Head of caudate nucleus (tissue), 42 donors: ENCODE results near the gene SEC11A.
A peak's percentile ranks its signal among the peaks of the same experiment; 100 is the strongest.
"Not testable (repeated sequence)": the region's sequence is repeated elsewhere in the genome, so short reads cannot be mapped to it uniquely, and the experiment has no call there.

ENCODE experiments used
- DNase-seq, 42 donors: peaks; one replicate each; pipeline versions ENCODE4 v3.0.0 to v3.0.0-alpha.2; 2020 to 2021; ENCODE audit warnings: mixed read lengths in 7 of 42
- intact Hi-C: fragments of 100-400 bp; cut with DNase I; formaldehyde crosslinking; loops from one replicate; pipeline ENCODE4 v1.15.0; 2022

Gene SEC11A

DNA sequence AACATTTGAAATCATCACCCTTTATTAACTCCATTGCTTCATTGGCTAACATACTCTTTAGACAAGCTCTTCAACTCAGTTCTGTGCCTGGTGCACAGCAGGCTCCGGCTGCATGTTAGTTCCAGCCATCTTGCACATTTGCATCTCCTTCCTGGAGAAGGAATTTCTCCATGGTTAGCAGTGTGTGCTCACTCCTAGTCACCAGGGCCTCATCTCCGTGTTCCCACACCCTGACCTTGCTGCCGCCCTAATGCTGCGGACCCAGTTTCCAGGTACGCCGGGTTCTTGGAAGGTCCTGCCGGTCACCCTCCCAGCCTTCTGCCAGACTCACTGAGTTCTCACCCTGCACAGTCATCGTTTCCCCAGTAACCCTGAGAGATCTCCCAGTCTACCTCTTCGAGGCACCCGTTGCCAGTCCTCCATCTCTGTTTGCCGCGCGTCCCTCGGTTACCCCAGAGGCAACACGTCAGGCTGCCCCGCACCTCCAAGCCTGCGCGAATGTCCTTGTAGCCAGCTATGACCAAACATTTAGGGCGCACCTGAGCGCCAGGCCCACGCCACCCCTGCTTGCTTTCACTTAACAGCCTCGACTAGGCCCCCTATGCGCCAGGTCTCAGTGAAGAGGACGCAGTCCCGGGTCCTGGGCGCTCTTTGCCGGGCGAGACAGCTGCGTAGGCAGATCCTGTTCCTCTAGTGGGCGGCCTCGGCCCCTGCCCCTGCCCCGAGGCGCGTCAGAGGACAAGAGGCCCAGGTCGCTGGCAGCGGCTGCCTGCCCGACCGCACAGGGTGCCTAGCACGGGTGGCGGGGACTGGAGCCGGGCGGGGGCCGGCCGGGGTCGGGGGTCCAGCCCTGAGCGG, 31.7 kb upstream of the SEC11A start:
- intact Hi-C loops, result loop anchor here (5.0 kb wide), 3 partner anchors 35 to 115 kb away; partner anchors contain the start of gene WDR73
- peak in 38 of 42 donors; percentile 34 to 84 (median 68) for DNase-seq

DNA sequence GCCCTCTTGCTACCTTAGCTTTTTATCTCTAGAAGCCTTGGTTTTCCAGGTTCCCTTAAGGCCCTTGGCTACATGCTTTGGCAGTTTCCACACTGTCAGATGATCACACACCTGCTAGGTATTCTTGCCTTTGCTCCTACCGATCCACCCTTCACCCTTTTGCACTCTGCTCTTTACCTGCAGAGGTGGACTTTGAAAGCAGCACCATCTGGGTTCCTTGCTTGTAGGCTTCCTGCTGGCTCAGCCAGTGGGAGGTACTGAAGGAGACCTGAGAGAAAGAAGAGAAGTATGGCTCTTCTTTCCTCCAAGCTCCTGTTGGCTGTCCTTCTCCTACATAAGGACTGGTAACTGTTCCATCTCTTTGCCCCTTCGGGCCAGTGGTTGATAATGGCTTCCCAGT, 25.2 kb upstream of the SEC11A start:
- DNase-seq, result no peak
- intact Hi-C loops, result no loop called here

DNA sequence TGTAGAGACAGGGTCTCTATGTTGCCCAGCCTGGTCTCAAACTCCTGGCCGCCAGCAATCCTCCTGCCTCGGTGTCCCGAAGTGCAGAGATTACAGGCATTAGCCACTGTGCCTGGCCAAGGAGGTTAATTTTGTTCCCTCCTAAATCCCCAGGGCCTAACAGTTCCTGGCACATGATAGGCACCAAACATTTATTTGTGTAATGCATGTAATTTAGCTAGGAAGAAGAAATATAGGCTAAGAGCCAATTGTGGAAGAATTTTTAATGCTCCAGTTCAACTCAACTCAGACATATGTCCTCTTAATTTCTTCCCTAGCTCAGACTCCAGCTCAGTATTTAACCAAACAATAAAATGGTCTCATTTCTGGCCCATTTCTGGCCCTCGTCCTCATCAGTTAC, 24.8 kb upstream of the SEC11A start:
- DNase-seq, result no peak
- intact Hi-C loops, result no loop called here

DNA sequence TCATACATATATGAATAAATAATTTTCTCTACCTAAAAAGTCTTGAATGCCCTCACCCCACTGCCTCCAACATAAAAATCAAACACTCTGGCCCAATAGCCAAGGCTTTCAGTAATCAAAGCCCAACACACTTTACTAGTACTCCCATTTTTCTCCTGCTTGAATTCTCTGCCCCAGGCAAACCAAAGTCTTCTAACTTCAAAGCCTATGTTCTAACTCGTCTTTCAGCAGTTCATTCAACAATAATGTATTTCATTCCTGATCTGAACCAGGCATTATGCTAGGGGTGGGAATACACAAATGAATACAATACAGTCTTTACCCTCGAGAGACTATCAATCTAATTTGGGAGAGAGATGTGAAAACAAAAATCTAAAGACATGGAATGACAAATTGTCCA, 21.1 kb upstream of the SEC11A start:
- intact Hi-C loops, result no loop called here

DNA sequence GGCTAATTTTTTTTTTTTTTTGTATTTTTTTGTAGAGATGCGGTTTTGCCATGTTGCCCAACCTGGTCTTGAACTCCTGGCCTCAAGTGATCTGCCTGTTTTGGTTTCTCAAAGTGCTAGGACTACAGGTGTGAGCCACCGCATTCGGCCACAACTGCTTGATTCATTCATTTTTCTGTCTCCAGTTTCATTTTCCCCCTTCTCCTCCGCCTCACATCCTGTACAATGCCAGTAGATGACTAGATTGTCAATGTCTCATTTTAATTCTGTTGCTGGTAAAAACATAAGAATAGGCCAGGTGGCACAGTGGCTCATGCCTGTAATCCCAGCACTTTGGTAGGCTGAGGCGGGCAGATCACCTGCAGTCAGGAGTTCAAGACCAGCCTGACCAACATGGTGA, 20.4 kb upstream of the SEC11A start:
- intact Hi-C loops, result no loop called here
- DNase-seq, result no peak

More for the DNA sequence above, 21.1 kb upstream of the SEC11A start:
- DNase-seq, result no peak

DNA sequence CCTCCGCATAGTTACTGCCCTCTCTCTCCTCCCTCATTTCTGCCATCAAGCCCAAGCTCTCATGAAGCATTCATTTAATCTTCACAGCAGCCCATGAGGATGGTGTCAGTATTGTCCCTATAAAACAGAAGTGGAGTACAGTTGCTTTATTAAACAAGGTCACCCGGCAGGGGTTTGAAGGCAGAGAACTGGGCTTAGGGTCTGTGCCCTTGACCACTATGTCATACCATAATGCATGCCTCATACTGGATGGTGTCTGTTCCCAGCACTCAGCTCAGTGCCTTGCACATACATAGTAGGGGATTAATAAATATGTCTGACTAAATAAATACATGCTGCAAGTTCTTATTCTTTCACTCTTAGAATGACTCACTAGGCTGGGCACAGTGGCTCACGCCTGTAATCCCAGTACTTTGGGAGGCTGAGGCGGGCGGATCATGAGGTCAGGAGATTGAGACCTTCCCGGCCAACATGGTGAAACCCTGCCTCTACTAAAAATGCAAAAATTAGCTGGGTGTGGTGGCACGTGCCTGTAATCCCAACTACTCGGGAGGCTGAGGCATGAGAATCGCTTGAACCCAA, 19.6 kb upstream of the SEC11A start:
- DNase-seq, intact Hi-C loops: not testable (repeated sequence)

DNA sequence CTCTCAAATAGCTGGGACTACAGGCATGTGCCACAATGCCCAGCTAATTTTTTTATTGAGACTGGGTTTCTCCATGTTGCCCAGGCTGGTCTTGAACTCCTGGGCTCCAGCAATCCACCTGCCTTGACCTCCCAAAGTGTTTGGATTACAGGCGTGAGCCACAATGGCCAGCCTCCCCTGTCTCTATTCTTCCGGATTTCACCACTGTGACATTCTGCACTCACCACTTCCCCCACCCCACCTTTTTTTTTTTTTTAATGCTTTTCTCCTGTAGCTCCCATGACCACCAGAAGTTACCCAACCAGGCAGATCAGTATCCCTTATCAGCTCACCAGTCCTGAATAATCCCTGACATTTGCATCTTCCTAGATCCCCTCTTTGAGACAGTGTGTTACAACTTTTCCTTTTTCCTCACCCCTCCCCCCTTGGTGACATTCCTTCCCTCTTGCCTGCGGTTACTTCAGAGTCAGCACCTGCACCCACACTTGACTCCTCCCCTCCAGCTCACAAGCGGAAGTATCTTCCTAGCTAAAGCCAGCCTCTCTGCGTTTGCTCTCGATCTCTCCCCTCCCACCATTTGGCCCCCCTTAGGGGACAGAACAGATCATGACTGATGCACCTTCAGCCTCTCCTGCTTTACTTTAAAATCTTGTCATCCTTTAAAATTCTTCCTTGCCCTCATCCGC, 19.0 kb upstream of the SEC11A start:
- DNase-seq, result peak in 37 of 42 donors; percentile 5 to 71 (median 33)
- intact Hi-C loops, result no loop called here

DNA sequence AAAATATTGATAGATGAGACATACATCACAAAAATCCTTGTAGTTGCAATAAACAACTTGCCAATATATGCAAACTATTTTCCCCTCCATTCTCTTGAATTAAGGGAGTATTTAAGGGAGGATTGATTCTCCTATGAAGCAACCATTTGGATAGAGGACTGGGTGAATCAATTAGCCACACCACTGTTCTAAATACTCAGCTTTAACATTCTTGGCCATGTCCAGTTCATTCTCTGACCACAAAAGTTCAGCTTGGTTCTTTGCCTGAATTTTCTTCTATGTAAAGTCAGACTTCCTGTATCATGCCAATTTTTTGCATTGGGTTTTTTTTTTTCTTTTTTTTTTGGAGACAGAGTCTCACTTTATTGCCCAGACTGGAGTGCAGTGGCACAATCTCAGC, 15.8 kb upstream of the SEC11A start:
- intact Hi-C loops, result no loop called here
- no peak for DNase-seq

DNA sequence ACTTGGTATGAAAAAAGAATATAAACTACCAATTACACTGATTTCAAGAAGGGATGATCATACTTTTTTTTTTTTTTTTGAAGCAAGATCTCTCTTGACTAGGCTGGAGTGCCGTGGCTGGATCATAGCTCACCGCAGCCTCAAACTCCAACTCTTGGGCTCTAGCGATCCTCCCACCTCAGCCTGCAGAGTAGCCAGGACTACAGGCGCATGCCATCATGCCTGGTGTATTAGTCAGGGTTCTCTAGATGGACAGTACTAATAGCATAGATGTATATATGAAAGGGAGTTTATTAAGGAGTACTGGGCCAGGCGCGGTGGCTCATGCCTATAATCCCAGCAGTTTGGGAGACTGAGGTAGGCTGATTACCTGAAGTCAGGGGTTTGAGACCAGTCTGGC, 11.5 kb upstream of the SEC11A start:
- intact Hi-C loops, result no loop called here
- DNase-seq, result no peak

DNA sequence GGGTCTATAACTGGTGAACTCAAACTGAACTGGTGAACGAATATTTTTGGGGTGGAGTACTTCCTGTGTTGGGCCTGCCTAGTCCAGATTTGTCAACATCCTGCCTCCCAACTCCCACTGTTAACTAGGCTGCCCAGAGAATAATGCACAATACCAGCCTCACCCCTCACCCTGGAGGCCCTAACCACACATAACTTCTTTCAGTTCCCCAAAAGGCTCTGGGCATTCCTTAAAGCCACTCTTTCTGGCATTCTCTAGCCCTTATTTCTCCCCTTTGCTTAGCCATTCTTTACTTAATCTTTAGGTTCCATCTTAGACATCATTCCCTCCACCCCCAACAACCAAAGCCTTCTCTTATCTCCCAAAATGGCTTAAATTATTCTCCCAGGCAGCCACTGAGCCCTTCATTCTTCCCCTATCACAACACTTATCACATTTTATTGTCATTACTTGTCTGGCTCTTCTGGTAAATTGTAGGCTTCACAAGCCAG, 9.1 kb upstream of the SEC11A start:
- DNase-seq, result peak in 3 of 42 donors; percentile 9 to 16 (median 12)
- intact Hi-C loops, result no loop called here

DNA sequence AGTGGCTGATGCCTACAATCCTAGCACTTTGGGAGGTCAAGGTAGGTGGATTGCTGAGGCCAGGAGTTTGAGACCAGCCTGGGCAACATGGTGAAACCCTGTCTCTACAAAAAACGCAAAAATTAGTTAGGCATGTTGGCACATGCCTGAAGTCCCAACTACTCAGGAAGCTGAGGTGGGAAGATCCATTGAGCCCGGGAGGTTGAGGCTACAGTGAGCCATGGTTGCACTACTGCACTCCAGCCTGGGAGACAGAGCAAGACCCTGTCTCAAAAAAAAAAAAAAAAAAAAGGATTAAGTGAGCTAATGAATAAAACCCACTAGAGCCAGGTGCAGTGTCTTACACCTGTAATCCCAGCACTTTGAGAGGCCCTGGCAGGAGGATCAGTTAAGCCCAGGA, 6.7 kb upstream of the SEC11A start:
- no peak for DNase-seq
- intact Hi-C loops, result no loop called here

DNA sequence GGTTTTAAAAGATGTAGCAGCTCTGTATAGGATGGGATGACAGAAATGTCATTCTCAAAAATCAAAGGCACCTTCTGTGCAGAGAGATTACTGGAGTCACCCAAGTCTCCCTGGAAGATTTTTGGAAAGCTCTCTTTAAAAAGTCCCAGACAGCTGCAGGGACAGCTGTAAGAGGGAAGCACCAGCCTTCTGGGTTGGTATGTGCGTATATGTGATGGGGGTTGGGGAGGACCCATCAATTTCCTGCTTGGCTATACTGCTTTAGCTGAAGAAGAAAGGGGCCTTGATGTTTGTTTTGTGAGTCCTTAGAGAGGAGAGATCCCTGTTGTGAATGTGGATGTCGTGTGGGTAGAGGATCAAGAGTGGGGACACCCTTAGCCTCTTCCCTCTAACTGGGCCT, 5.4 kb upstream of the SEC11A start:
- intact Hi-C loops, result no loop called here

DNA sequence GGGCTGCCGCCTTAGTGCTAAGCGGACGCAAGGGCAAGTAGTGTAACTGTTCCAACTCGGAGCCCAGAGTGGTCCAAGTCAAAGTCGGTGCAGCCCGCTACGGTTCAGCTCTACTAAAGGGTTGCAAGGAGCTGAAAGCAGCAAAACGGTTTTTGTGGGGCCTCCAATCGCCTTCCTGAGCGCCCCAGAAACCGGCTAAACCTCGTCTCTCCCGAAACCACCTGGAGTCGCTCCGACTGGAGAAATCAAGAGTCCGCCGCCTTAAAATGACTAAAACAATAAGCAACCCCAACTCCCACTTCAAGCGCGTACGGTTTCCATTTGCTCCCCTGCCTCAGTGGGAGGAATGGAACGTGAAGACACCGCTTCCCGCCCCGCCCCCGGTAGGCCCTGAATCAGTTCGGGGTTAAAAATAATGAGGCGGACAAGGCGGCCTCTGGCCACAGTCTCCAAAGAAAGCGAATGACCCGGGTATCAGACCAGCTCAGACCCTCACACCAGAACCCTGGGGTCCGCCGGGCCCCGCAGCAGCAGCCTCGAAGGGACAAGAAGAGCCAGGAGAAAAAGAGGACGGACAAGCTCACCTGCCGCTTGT, 401 bp downstream of the SEC11A start:
- peak in 38 of 42 donors; percentile 9 to 70 (median 38) for DNase-seq
- intact Hi-C loops, result loop anchor here (5.0 kb wide), 1 partner anchor 63 kb away; the partner anchor contains the start of gene WDR73

More for the DNA sequence above, 5.4 kb upstream of the SEC11A start:
- DNase-seq, result no peak

DNA sequence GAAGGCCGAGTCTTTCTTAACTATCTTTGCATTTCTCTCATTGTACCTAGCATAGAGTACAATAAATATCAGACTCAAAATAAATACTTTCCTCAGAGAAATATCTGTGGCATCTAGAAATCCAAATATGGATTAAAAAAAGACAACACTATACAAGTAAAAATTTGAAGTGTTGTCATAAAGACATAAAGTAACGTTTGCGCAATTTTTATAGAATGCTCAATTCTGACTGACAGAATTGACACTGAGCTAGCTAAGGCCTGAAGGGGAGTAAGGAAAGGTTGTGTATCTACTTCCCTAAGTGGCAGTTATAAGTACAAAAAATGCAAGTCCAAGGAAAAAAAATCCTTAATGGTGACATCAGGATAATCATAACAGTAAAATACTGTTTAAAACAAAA, 1.1 kb downstream of the SEC11A start:
- DNase-seq, result no peak
- intact Hi-C loops, result loop anchor here (5.0 kb wide), 2 partner anchors 32 to 63 kb away; partner anchors contain the start of genes WDR73 and ZNF592

DNA sequence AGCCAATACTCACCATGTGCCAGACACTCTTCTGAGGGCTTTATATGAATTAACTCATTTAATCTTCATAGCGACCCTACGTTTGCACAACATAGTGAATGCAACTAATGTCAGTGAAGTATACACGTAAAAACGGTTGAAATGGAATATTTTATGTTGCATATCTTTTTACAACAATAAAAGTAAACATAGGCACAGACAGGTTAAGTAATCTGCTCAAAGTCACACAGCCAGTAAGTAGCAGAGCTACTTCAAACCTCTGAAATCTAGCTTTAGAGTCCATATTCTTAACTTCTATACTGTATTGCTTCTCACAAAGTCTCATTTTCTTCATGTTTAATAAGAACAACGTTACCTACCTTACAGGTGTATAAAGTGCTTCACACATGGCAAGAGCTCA, 1.6 kb downstream of the SEC11A start:
- intact Hi-C loops, result loop anchor here (5.0 kb wide), 1 partner anchor 33 kb away; the partner anchor contains the start of gene ZNF592
- no peak for DNase-seq

DNA sequence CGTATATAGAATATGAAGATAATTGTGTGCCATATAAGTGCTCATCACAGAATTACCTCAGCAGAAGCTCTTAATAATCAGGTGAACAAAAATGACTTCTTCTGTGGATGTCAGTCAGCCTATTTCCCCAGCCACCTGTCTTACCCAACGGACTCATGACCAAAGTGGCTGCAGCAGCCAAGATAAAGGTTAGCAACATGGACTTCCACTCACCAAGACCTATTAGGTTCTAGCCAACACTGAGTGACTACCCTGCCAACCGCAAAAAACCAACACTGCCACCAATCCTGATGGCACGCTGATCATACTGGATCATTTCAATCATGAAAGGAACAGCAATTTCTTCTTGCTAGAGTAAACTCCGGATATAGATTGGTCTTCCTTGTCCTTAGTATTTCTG, 12.1 kb downstream of the SEC11A start:
- no peak for DNase-seq
- intact Hi-C loops, result no loop called here

DNA sequence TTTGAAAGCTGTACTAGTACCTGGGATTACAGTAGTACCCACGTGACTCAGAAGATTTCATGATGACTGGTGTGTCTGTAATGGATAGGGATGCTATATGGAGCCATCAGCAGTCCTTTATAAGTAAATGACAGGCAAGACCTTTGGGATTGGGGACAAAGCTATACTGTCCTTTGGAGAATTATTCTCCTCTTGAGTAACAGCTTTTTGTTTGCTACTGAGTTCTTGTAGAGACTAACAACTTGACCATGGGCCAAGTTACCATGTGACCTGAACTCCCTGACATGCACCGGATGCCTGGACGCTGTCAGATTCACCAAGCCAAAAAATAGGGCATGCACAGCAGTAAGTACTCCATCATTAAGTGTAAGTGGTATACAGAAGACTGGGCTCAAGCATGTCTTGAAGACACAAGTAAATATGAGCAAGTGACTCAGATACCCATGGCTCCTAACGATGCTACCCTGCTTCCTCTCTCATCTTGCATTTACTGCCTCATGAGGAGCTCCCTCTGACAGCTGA, 12.9 kb downstream of the SEC11A start:
- intact Hi-C loops, result no loop called here
- DNase-seq, result peak in 30 of 42 donors; percentile 7 to 79 (median 44)

DNA sequence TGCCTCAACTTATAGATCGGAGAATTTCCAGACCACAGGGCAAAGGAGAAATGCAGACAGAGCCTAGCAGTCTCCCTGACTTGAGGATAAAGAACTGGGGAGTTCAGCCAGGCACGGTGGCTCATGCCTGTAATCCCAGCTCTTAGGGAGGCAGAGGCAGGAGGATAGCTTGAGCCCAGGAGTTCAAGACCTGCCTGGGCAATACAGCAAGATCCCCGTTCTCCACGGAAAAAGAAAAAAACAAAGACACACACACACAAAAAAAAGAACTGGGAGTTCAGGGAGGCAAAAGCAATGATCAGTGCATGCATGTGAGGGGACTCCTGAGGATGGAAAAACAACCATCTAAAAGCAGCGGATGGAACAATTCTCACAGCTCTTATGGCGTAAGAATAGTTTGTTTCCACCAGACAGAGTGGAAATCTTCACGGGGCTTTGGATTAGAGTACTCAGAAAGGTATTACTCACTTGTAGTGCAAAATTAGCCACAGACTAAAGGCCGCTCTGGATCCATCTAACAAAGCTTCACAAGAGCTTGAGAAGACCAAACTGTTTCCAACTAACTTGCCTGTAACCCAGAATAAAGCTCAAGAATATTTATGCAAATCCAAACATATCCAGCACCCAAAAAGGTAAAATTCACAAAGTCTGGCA, 16.3 kb downstream of the SEC11A start:
- intact Hi-C loops, result no loop called here
- no peak for DNase-seq
